Astrocyte of the spinal cord (primary cell): ENCODE measurements around the gene ENDOD1.

Experiments used
- DNase-seq: peaks from one replicate; pipeline ENCODE4 v3.0.0; 2011; ENCODE audit warnings: low read depth, low spot score
- H3K4me3 ChIP-seq: 2 replicates; pipeline ENCODE4 v1.5.1; 2011; ENCODE audit warnings: low read depth, mild to moderate bottlenecking, low read length, moderate library complexity
- CTCF ChIP-seq: IDR thresholded peaks from 2 replicates; pipeline ENCODE4 v1.5.1; 2012; ENCODE audit warnings: low read depth, mild to moderate bottlenecking, low read length, inconsistent platforms
- in situ Hi-C: cut with HindIII; loops from 2 replicates; pipeline ENCODE4 v1.10.0; 2017; ENCODE audit warnings: low sequenced_read_pairs

Gene ENDOD1

GRCh38 chr11:95085117-95085816 is 4.4 kb upstream of the ENDOD1 start:
- in situ Hi-C loops: no loop called here
- DNase-seq: no peak
- H3K4me3 ChIP-seq: no peak overlapping the region
- TF ChIP-seq CTCF: no peak

- in situ Hi-C loops: no loop called here
- DNase-seq: no peak
- no peak for TF ChIP-seq CTCF
- H3K4me3 ChIP-seq: no peak overlapping the region
Observed at GRCh38 chr11:95086151-95086550, 3.5 kb upstream of the ENDOD1 start.

- no peak for TF ChIP-seq CTCF
- no peak overlapping the region for H3K4me3 ChIP-seq
- in situ Hi-C loops: no loop called here
Observed at GRCh38 chr11:95086836-95087570, 2.6 kb upstream of the ENDOD1 start.

GRCh38 chr11:95088946-95089619 is 563 bp upstream of the ENDOD1 start:
- H3K4me3 ChIP-seq: peak overlapping the region; percentile 61
- no peak for DNase-seq
- in situ Hi-C loops: no loop called here
- TF ChIP-seq CTCF: no peak

More at GRCh38 chr11:95086836-95087570, 2.6 kb upstream of the ENDOD1 start:
- no peak for DNase-seq

- DNase-seq: no peak
- in situ Hi-C loops: no loop called here
- TF ChIP-seq CTCF: no peak
- H3K4me3 ChIP-seq: no peak overlapping the region
Observed at GRCh38 chr11:95091663-95092180, 2.1 kb downstream of the ENDOD1 start.

- no peak overlapping the region for H3K4me3 ChIP-seq
- peak; percentile 64 for TF ChIP-seq CTCF
- in situ Hi-C loops: no loop called here
- peak; percentile 67 for DNase-seq
Observed at GRCh38 chr11:95092549-95093324, 3.1 kb downstream of the ENDOD1 start.
